Erythroblast (primary cell): ENCODE measurements around the gene PRKCE.

Experiments
- GATA1 ChIP-seq: IDR thresholded peaks from 2 replicates; pipeline ENCODE4 v1.6.1; 2011; ENCODE audit warnings: low read depth, mild to moderate bottlenecking, control low read depth, low read length, moderate library complexity
- POLR2A ChIP-seq: IDR thresholded peaks from 2 replicates; pipeline ENCODE4 v1.6.1; 2011; ENCODE audit warnings: mild to moderate bottlenecking, low read length

GRCh38 chr2:46196871-46197462 lies 545.5 kb downstream of the PRKCE start:
- TF ChIP-seq POLR2A (no peak), GATA1 (no peak)
